Measurements from ENCODE around the gene CTTNBP2. TPM values are rescaled to one million over a fixed set of nuclear protein-coding genes. Genes with fewer than 3 reads are reported as not detected.
A peak's percentile ranks its signal among the peaks of the same experiment; 100 is the strongest.

The CTTNBP2 gene
- total RNA-seq, 1 donor, result 11.9 TPM

DNA sequence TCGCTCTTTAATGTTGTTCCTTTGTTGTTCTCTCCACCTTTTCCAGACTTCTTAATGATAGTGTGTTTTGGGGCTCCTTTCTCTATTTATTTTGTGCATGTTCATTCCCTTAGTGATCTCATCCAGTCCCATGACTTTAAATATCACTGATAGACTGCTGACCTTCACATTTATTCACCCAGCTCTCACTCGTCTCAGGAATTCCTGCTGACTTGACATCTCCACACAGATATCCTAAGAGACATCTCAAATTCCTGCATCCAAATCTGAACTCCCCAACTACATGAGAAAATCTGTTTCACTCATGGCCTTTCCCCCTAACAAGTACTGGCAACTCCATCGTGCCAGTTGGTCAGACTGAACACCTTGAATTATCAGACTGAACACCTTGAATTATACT, 111.2 kb downstream of the CTTNBP2 start:
- H3K4me3 ChIP-seq (ENCODE audit: low read depth, low read length), result no peak overlapping the region
- TF ChIP-seq, protein P1, sequence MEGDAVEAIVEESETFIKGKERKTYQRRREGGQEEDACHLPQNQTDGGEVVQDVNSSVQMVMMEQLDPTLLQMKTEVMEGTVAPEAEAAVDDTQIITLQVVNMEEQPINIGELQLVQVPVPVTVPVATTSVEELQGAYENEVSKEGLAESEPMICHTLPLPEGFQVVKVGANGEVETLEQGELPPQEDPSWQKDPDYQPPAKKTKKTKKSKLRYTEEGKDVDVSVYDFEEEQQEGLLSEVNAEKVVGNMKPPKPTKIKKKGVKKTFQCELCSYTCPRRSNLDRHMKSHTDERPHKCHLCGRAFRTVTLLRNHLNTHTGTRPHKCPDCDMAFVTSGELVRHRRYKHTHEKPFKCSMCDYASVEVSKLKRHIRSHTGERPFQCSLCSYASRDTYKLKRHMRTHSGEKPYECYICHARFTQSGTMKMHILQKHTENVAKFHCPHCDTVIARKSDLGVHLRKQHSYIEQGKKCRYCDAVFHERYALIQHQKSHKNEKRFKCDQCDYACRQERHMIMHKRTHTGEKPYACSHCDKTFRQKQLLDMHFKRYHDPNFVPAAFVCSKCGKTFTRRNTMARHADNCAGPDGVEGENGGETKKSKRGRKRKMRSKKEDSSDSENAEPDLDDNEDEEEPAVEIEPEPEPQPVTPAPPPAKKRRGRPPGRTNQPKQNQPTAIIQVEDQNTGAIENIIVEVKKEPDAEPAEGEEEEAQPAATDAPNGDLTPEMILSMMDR (IDR thresholded peaks at IDR 0.05; ENCODE audit: insufficient read depth, low read length), result no peak
- no peak for DNase-seq (ENCODE audit: low read depth)

DNA sequence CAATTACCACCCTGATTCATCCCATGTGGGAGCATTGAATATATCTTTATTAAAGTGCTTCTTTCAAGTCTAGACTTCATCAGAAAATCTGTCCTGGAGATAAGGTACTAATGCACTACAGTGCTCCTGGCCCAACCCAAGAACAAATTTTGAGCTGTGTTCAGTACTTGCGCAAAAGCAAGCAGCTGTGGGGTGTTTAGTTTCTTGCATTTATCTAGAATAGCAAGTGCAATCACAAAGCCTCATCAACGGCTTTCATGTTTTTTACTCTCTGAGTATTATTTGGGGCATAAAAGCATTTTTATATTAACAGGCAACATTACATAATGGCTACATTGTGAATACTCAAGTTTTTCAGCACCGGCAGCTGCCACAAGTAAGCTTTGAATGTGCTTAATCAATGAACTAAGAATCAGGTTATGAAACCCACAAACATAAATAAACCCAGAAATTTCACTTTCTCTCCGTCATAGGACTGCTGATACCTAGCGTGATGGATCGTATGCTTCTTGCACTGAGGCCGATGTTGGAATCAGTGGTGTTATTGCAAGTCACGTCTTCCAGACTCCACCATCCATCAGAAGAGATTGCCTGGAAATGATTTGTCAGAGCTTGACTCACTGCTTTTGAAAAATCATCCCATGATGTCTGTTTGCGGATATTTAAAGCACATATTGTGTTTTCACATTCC, 113.1 kb downstream of the CTTNBP2 start:
- DNase-seq (ENCODE audit: low read depth), result peak; percentile 87
- TF ChIP-seq, protein P1 (IDR thresholded peaks at IDR 0.05; ENCODE audit: insufficient read depth, low read length), result no peak
- no peak overlapping the region for H3K4me3 ChIP-seq (ENCODE audit: low read depth, low read length)

DNA sequence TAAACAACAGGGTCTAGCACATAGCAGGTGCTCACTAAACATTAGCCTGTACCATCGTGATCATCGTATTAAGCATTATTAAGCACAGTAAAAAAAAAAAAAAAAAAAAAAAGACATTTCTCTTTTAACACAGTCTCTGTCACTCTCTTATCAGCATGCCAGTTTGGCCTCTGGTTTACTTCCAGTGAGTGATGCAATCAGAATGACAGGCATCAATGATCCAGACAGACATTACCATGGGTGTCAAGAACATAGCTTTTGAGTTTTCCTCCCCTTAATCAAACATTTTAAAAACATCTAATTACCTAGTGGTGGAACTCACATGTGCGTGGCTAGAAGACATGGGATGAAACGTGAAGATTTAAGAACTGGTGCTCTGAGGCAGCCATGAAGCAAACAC, 115.8 kb downstream of the CTTNBP2 start:
- DNase-seq (ENCODE audit: low read depth), result no peak
- TF ChIP-seq, protein P1 (IDR thresholded peaks at IDR 0.05; ENCODE audit: insufficient read depth, low read length), result no peak
- H3K4me3 ChIP-seq (ENCODE audit: low read depth, low read length), result no peak overlapping the region

DNA sequence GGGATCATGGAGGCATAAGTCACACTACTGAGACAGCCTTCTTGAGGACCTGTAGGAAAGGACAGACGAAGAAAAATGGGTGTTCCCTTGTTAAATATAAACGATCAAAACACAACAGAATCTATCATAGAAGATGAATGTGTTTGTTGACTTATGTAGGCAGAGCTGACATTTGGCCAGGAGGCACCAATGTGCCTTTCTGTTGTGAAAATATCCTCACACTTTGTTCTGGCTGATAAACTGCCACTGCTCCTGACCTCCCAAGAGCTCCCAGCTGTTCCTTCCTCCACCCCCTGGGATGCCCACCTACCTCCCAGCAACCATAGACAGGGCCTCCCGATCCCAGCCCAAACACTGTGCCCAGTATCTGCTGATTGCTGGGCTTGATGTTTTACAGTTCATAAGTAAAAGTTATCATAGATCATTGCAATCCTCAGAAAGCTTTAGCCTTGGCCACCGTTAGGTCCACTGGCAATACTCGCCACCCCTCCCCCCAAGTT, 116.6 kb downstream of the CTTNBP2 start:
- DNase-seq (ENCODE audit: low read depth), result no peak
- TF ChIP-seq, protein P1 (IDR thresholded peaks at IDR 0.05; ENCODE audit: insufficient read depth, low read length), result no peak
- H3K4me3 ChIP-seq (ENCODE audit: low read depth, low read length), result no peak overlapping the region

DNA sequence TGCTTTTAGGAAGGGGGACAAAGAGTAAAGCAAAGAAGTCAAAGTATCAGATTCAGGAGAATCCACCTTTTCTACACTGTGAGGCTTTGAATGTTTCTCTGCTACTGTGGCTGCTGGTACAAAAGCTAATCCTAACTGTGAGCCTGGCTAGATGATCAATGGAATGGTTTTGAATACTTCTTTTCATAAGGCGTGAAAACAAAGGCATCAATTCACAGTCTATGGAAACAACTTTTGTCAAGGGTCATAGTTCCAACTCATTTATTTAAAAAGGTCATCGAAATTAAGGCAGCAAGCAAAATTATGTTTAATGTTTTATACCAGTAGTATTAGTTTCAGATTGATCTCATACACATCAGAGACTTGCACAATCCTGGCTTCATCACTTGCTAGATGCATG, 118.1 kb downstream of the CTTNBP2 start:
- no peak overlapping the region for H3K4me3 ChIP-seq (ENCODE audit: low read depth, low read length)
- TF ChIP-seq, protein P1 (IDR thresholded peaks at IDR 0.05; ENCODE audit: insufficient read depth, low read length), result no peak
- DNase-seq (ENCODE audit: low read depth), result no peak

DNA sequence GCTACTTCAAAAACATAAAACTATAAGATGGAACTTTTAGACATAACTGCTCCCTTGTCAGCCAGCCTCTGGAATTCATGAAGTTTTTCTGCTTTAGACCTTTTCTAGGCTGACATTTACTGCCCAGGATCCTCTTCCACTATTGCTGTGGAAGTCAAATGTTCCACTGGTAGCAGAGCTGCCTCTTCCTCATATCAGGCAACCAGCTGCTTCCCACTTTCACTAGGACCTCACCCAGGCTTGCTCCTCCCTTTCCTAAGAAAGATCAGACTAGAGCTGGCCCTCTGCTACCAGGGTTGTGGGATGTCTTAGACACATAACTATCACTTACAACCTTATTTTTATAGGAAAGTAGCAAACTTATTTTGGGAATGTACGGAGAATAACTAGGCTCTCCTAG, 121.5 kb downstream of the CTTNBP2 start:
- H3K4me3 ChIP-seq (ENCODE audit: low read depth, low read length), result no peak overlapping the region
- TF ChIP-seq, protein P1 (IDR thresholded peaks at IDR 0.05; ENCODE audit: insufficient read depth, low read length), result no peak
- no peak for DNase-seq (ENCODE audit: low read depth)

Data from fibroblast of the aortic adventitia (primary cell).